Endothelial cell of umbilical vein (primary cell): ENCODE results near the gene PCDH8. TPM values are rescaled to one million over a fixed set of nuclear protein-coding genes. Genes with fewer than 3 reads are reported as not detected.

Experiments used
- BruUV-seq: library from RNA; stranded (reverse); fragments of 400-500 nt; replicated peaks from 2 replicates; lab custom pipeline; 2021; lab: Mats Ljungman, UMichigan
- CTCF ChIA-PET: fragments of 300-600, 350-600 bp; sonication (Branson Sonifier 250); formaldehyde crosslinking; loops from one replicate; lab custom pipeline; 2021; ENCODE audit warnings: antibody characterized with exemption, inconsistent platforms; lab: Charles Lee
- POLR2A ChIA-PET: fragments of 300-600, 350-600 bp; sonication (Branson Sonifier 250); formaldehyde crosslinking; loops from one replicate; lab custom pipeline; 2021; ENCODE audit warnings: antibody characterized with exemption, inconsistent platforms; lab: Charles Lee
- DNase-seq: peaks from one replicate; pipeline ENCODE4 v3.0.0-alpha.2; 2011; ENCODE audit warnings: low read depth, low spot score
- FAIRE-seq: peaks from 2 replicates; lab custom pipeline; 2011; peaks lifted over from hg19 to GRCh38; lab: Jason Lieb, UNC
- H2AFZ ChIP-seq: 2 replicates; pipeline ENCODE4 v1.6.0; 2012; ENCODE audit warnings: low read depth, low read length, control low read depth, inconsistent platforms
- H3K27ac ChIP-seq: 2 replicates; pipeline ENCODE4 v1.5.1; 2011; ENCODE audit warnings: low read depth, mild to moderate bottlenecking, control low read depth, low read length, moderate library complexity; ENCODE audit not compliant: insufficient read depth
- H3K27me3 ChIP-seq, 2 experiments: 2 replicates each; pipeline versions ENCODE4 v1.6.0 to v1.6.1; 2011; ENCODE audit warnings: low read length in 2 of 2, mixed read lengths in 1 of 2; ENCODE audit not compliant: control insufficient read depth in 2 of 2, insufficient read depth in 2 of 2
- H3K36me3 ChIP-seq, 2 experiments: 2 replicates in 1 of 2; 3 replicates in 1 of 2; pipeline ENCODE4 v1.5.1; 2011; ENCODE audit warnings: low read length in 2 of 2, mild to moderate bottlenecking in 1 of 2, moderate library complexity in 1 of 2; ENCODE audit not compliant: control insufficient read depth in 2 of 2, insufficient read depth in 2 of 2; ENCODE audit errors: extremely low read depth in 1 of 2
- H3K4me1 ChIP-seq: 3 replicates; pipeline ENCODE4 v1.5.1; 2011; ENCODE audit warnings: mild to moderate bottlenecking, low read length; ENCODE audit not compliant: control insufficient read depth, insufficient read depth; ENCODE audit errors: extremely low read depth
- H3K4me2 ChIP-seq: 2 replicates; pipeline ENCODE4 v1.6.1; 2011; ENCODE audit warnings: low read length, control low read depth, mixed read lengths; ENCODE audit not compliant: insufficient read depth
- H3K4me3 ChIP-seq, 3 experiments: fragments of 200-600 bp in 1 of 3; sonication (generic), shearing (Covaris generic) in 1 of 3; replicated peaks in 1 of 3; 2 replicates each; pipeline ENCODE4 v1.5.1; 2011 to 2016; ENCODE audit warnings: control low read depth in 3 of 3, low read length in 3 of 3, mild to moderate bottlenecking in 2 of 3, inconsistent platforms in 1 of 3, low read depth in 1 of 3, moderate library complexity in 1 of 3; ENCODE audit not compliant: insufficient read depth in 1 of 3
- H3K79me2 ChIP-seq: 2 replicates; pipeline ENCODE4 v1.6.0; 2012; ENCODE audit warnings: low read length, inconsistent platforms; ENCODE audit not compliant: control insufficient read depth, insufficient read depth
- H3K9ac ChIP-seq: replicated peaks from 2 replicates; pipeline ENCODE3; 2011; ENCODE audit warnings: low read length, control low read depth; ENCODE audit not compliant: insufficient read depth; ENCODE audit errors: extremely low read depth
- H3K9me1 ChIP-seq: replicated peaks from 3 replicates; pipeline ENCODE4 v1.6.0; 2011; ENCODE audit warnings: mild to moderate bottlenecking, low read length; ENCODE audit not compliant: control insufficient read depth, insufficient read depth; ENCODE audit errors: extremely low read depth
- H3K9me3 ChIP-seq: replicated peaks from 2 replicates; pipeline ENCODE4 v1.5.1; 2012; ENCODE audit warnings: low read length, inconsistent platforms; ENCODE audit not compliant: control insufficient read depth, insufficient read depth
- H4K20me1 ChIP-seq: replicated peaks from 2 replicates; pipeline ENCODE3; 2011; ENCODE audit warnings: mild to moderate bottlenecking, low read length; ENCODE audit not compliant: control insufficient read depth, insufficient read depth; ENCODE audit errors: extremely low read depth
- EZH2 ChIP-seq: IDR thresholded peaks from 2 replicates; pipeline ENCODE4 v1.6.1; 2012; ENCODE audit warnings: borderline replicate concordance, low read depth, mild to moderate bottlenecking, moderate library complexity, low read length, inconsistent platforms; ENCODE audit not compliant: severe bottlenecking
- MYC ChIP-seq: IDR thresholded peaks from one replicate; pipeline ENCODE4 v1.6.1; 2011; ENCODE audit warnings: mild to moderate bottlenecking, low read depth, low read length
- POLR2A ChIP-seq: IDR thresholded peaks from 2 replicates; pipeline ENCODE4 v1.6.1; 2012; ENCODE audit warnings: low read depth, mild to moderate bottlenecking, control low read depth, low read length
- dilution Hi-C: fragments of 300-500 bp; cut with MboI; formaldehyde crosslinking; loops from one replicate; pipeline ENCODE4 v1.15.0; 2019; ENCODE audit warnings: low sequenced_read_pairs; ENCODE audit not compliant: extremely low pct_ligation_motif_present
- intact Hi-C: fragments of 100-400 bp; cut with micrococcal nuclease; formaldehyde crosslinking; loops from one replicate; pipeline ENCODE4 v1.10.0; 2022
- polyA plus RNA-seq, 4 experiments: library from polyadenylated mRNA; depleted of rRNA in 3 of 4; stranded (reverse) in 3 of 4; unstranded in 1 of 4; fragments of >200 nt; gene quantifications; 2 replicates each; pipeline versions ENCODE4 v1.2.1 to v1.2.3, GENCODE V29; 2011 to 2012; ENCODE audit warnings: missing spikeins in 1 of 4
- total RNA-seq: library from RNA; stranded (reverse); gene quantifications from 2 replicates; pipeline ENCODE4 v1.2.3, GENCODE V29; 2021

Gene PCDH8
- total and polyA plus RNA-seq, 2 donors (not counting 3 experiments of a cell fraction or from before 2014, with no cell fraction given), result not detected

- CTCF ChIA-PET, result interaction anchor here (1.2 to 2.3 kb wide), 4 partner anchors 18 to 195 kb away, joined by 3 to 24 read pairs (median 6); partner anchors contain the start of gene SUGT1
- intact Hi-C loops, result no loop called here
Measured at GRCh38 chr13:52847682-52848432, 583 bp downstream of the PCDH8 start.

DNA sequence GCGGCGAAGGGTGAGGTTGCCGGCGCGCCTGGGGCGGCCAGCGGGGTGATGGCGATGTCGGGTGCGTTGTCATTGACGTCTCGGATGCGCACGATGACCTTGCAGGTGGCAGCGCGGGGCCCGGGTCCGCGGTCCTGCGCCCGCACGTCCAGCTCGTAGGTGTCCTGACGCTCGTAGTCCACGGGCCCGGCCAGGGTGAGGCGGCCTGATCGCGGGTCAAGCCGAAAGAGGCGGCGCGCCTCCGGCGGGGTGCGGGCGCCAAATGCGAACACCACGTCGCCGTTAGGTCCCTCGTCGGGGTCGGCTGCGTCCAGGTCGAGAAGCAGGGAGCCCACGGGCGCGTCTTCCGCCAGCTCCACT is 1.1 kb downstream of the PCDH8 start:
- TF ChIP-seq EZH2 (peak; percentile 75), POLR2A (no peak)
- DNase-seq (no peak), FAIRE-seq (no peak)
- no peaks in the 10 kb centered on the region for H3K9me3 ChIP-seq
- H3K9me1 ChIP-seq, result no peaks in the 10 kb centered on the region
- no peak overlapping the region for H3K4me3 ChIP-seq
- H3K79me2 ChIP-seq, result no peaks in the 10 kb centered on the region
- no peaks in the 10 kb centered on the region for H4K20me1 ChIP-seq
- no TSS peak for BruUV-seq
- ChIA-PET POLR2A (no interaction called here), CTCF (interaction anchor here (1.0 to 2.3 kb wide), 5 partner anchors 18 to 195 kb away, joined by 3 to 24 read pairs (median 3); partner anchors contain the start of gene SUGT1)
- H3K27ac ChIP-seq, result no peak overlapping the region
- no peak overlapping the region for H3K9ac ChIP-seq
- no peaks in the 10 kb centered on the region for H3K36me3 ChIP-seq
- no peak overlapping the region for H3K4me2 ChIP-seq
- H3K27me3 ChIP-seq, result peaks cover 54 to 84% of the 10 kb centered on the region in 2 experiments
- dilution Hi-C loops (no loop called here), intact Hi-C loops (no loop called here)
- H2AFZ ChIP-seq, result no peak overlapping the region
- H3K4me1 ChIP-seq, result peaks cover 5% of the 10 kb centered on the region

More at GRCh38 chr13:52847682-52848432, 583 bp downstream of the PCDH8 start:
- FAIRE-seq (no peak), DNase-seq (no peak)
- POLR2A ChIA-PET, result no interaction called here
- no peak overlapping the region for H3K27ac ChIP-seq
- H3K9ac ChIP-seq, result no peak overlapping the region
- no peak overlapping the region for H3K4me2 ChIP-seq
- no peak overlapping the region for H3K4me3 ChIP-seq
- peaks cover 5% of the 10 kb centered on the region for H3K4me1 ChIP-seq
- H3K9me3 ChIP-seq, result no peaks in the 10 kb centered on the region
- H4K20me1 ChIP-seq, result no peaks in the 10 kb centered on the region
- H3K9me1 ChIP-seq, result no peaks in the 10 kb centered on the region
- H2AFZ ChIP-seq, result no peak overlapping the region
- dilution Hi-C loops, result no loop called here
- H3K36me3 ChIP-seq, result no peaks in the 10 kb centered on the region
- no TSS peak for BruUV-seq
- no peak for TF ChIP-seq MYC
- TF ChIP-seq EZH2, result peak; percentile 44
- no peaks in the 10 kb centered on the region for H3K79me2 ChIP-seq
- H3K27me3 ChIP-seq, result peaks cover 57 to 87% of the 10 kb centered on the region in 2 experiments
